Endothelial cell (in vitro differentiated cells): ENCODE data around the gene TMEM100. TPM values are rescaled to one million over a fixed set of nuclear protein-coding genes. Genes with fewer than 3 reads are reported as not detected.

Experiments used
- DNase-seq: peaks from one replicate; pipeline ENCODE4 v3.0.0; 2021; ENCODE audit warnings: low spot score
- H3K27ac Mint-ChIP-seq: one replicate; pipeline ENCODE4 v1.8.0; 2021; ENCODE audit warnings: mixed read lengths, inconsistent platforms; ENCODE audit not compliant: unreplicated experiment
- H3K27me3 Mint-ChIP-seq: one replicate; pipeline ENCODE4 v1.8.0; 2021; ENCODE audit warnings: mild to moderate bottlenecking, moderate library complexity, mixed read lengths, inconsistent platforms; ENCODE audit not compliant: unreplicated experiment
- H3K36me3 Mint-ChIP-seq: one replicate; pipeline ENCODE4 v1.8.0; 2021; ENCODE audit warnings: mild to moderate bottlenecking, low read depth, mixed read lengths, inconsistent platforms; ENCODE audit not compliant: unreplicated experiment
- H3K4me1 Mint-ChIP-seq: one replicate; pipeline ENCODE4 v1.8.0; 2021; ENCODE audit warnings: mild to moderate bottlenecking, mixed read lengths, inconsistent platforms; ENCODE audit not compliant: unreplicated experiment
- H3K4me3 Mint-ChIP-seq: one replicate; pipeline ENCODE4 v1.8.0; 2021; ENCODE audit warnings: mild to moderate bottlenecking, mixed read lengths, inconsistent platforms; ENCODE audit not compliant: unreplicated experiment
- H3K9me3 Mint-ChIP-seq: one replicate; pipeline ENCODE4 v1.8.0; 2021; ENCODE audit warnings: mixed read lengths, inconsistent platforms; ENCODE audit not compliant: unreplicated experiment
- CTCF ChIP-seq: fragments of 200-600 bp; sonication (generic); IDR thresholded peaks from one replicate; pipeline ENCODE4 v1.5.0; 2021; ENCODE audit warnings: antibody characterized with exemption; ENCODE audit not compliant: unreplicated experiment
- total RNA-seq: library from RNA; stranded (reverse); fragmentation: NEBNext Ultra II Directional; extraction: Animal tissue kit (Norgen Biotek cat#: 25700); gene quantifications from one replicate; pipeline ENCODE4 v1.2.1, GENCODE V29; 2021; ENCODE audit not compliant: unreplicated experiment

TMEM100 gene
- total RNA-seq, 1 donor from 2014 or later = 29.3 TPM

GRCh38 chr17:55710829-55711496 lies 11.7 kb downstream of the TMEM100 start:
- no peak for TF ChIP-seq CTCF
- Mint-ChIP-seq H3K4me1 (peaks cover 17% of the 10 kb centered on the region), H3K36me3 (no peaks in the 10 kb centered on the region), H3K9me3 (no peaks in the 10 kb centered on the region), H3K27ac (no peak overlapping the region), H3K4me3 (no peak overlapping the region), H3K27me3 (no peaks in the 10 kb centered on the region)
- no peak for DNase-seq

GRCh38 chr17:55710410-55710809 lies 12.3 kb downstream of the TMEM100 start:
- no peak for TF ChIP-seq CTCF
- DNase-seq = no peak

GRCh38 chr17:55709984-55710383 lies 12.7 kb downstream of the TMEM100 start:
- Mint-ChIP-seq H3K4me3 (no peak overlapping the region), H3K27ac (no peak overlapping the region), H3K9me3 (no peaks in the 10 kb centered on the region), H3K4me1 (peaks cover 10% of the 10 kb centered on the region), H3K27me3 (no peaks in the 10 kb centered on the region), H3K36me3 (no peaks in the 10 kb centered on the region)
- DNase-seq = no peak
- no peak for TF ChIP-seq CTCF

More at GRCh38 chr17:55710410-55710809, 12.3 kb downstream of the TMEM100 start:
- no peaks in the 10 kb centered on the region for H3K9me3 Mint-ChIP-seq
- no peak overlapping the region for H3K27ac Mint-ChIP-seq
- no peak overlapping the region for H3K4me3 Mint-ChIP-seq
- peaks cover 13% of the 10 kb centered on the region for H3K4me1 Mint-ChIP-seq
- H3K27me3 Mint-ChIP-seq = no peaks in the 10 kb centered on the region
- H3K36me3 Mint-ChIP-seq = no peaks in the 10 kb centered on the region

- Mint-ChIP-seq H3K9me3 (no peaks in the 10 kb centered on the region), H3K27me3 (peaks cover 2% of the 10 kb centered on the region), H3K4me1 (peaks cover 7% of the 10 kb centered on the region), H3K27ac (no peak overlapping the region), H3K4me3 (no peak overlapping the region), H3K36me3 (no peaks in the 10 kb centered on the region)
- DNase-seq = no peak
- TF ChIP-seq CTCF = no peak
Observed at GRCh38 chr17:55709440-55709839, 13.2 kb downstream of the TMEM100 start.

GRCh38 chr17:55708175-55708974 lies 14.3 kb downstream of the TMEM100 start:
- no peak for DNase-seq
- Mint-ChIP-seq H3K27ac (no peak overlapping the region), H3K27me3 (peaks cover 2% of the 10 kb centered on the region), H3K4me3 (no peak overlapping the region), H3K36me3 (no peaks in the 10 kb centered on the region), H3K4me1 (peaks cover 4% of the 10 kb centered on the region), H3K9me3 (no peaks in the 10 kb centered on the region)
- TF ChIP-seq CTCF = no peak
